ENCODE measurements around the gene TSPAN31. TPM values are rescaled to one million over a fixed set of nuclear protein-coding genes. Genes with fewer than 3 reads are reported as not detected.

The TSPAN31 gene
- total RNA-seq, 4 donors from 2014 or later: 38.2 to 103 (median 51.0) TPM

GRCh38 chr12:57752668-57753000 is 7.8 kb downstream of the TSPAN31 start:
- no peak for DNase-seq
- H3K27ac ChIP-seq: peak overlapping the region in 1 of 2 donors; percentile 48
- no peak for TF ChIP-seq POLR2A (IDR thresholded peaks at IDR 0.05)
- peak in 1 of 4 experiments; percentile 12 for TF ChIP-seq CTCF (IDR thresholded peaks at IDR 0.05)
- intact Hi-C loops (cut with DNase I; ENCODE audit: low total_unique reads): no loop called here
- H3K4me1 ChIP-seq: peaks cover 0 to 19% of the 10 kb centered on the region in 2 donors
- H3K4me3 ChIP-seq: peak overlapping the region; percentile 21 to 92
- H3K36me3 ChIP-seq: no peaks in the 10 kb centered on the region
- H3K9me3 ChIP-seq: no peaks in the 10 kb centered on the region
- H3K27me3 ChIP-seq: no peaks in the 10 kb centered on the region

GRCh38 chr12:57753756-57754337 is 9.0 kb downstream of the TSPAN31 start:
- Histone ChIP-seq H3K4me1 (peaks cover 0 to 19% of the 10 kb centered on the region in 2 donors), H3K36me3 (no peaks in the 10 kb centered on the region), H3K9me3 (no peaks in the 10 kb centered on the region), H3K27me3 (no peaks in the 10 kb centered on the region), H3K4me3 (no peak overlapping the region), H3K27ac (no peak overlapping the region)
- no peak for TF ChIP-seq CTCF (IDR thresholded peaks at IDR 0.05)
- no peak for TF ChIP-seq POLR2A (IDR thresholded peaks at IDR 0.05)
- intact Hi-C loops (cut with DNase I; ENCODE audit: low total_unique reads): no loop called here
- DNase-seq: no peak

GRCh38 chr12:57754411-57755193 is 9.8 kb downstream of the TSPAN31 start, which contains the start of gene MARCHF9:
TSS of gene MARCHF9 (plus strand) at chr12:57755103. CDS start at chr12:57755529, 426 bp downstream.
- TF ChIP-seq CTCF (IDR thresholded peaks at IDR 0.05) (no peak), POLR2A (IDR thresholded peaks at IDR 0.05) (no peak)
- Histone ChIP-seq H3K9me3 (no peaks in the 10 kb centered on the region), H3K4me3 (peak within 1 kb of the TSS; percentile 40 to 80), H3K27ac (peak within 1 kb of the TSS in 1 of 2 donors; percentile 43), H3K36me3 (no peaks in the 10 kb centered on the region), H3K4me1 (peaks cover 0 to 19% of the 10 kb centered on the region in 2 donors), H3K27me3 (no peaks in the 10 kb centered on the region)
- peak in 1 of 2 donors; percentile 45 for DNase-seq
- intact Hi-C loops (cut with DNase I; ENCODE audit: low total_unique reads): no loop called here

- peak overlapping the region in 1 of 2 donors; percentile 43 for H3K27ac ChIP-seq
- intact Hi-C loops (cut with DNase I; ENCODE audit: low total_unique reads): no loop called here
- H3K9me3 ChIP-seq: no peaks in the 10 kb centered on the region
- no peaks in the 10 kb centered on the region for H3K36me3 ChIP-seq
- peaks cover 0 to 19% of the 10 kb centered on the region in 2 donors for H3K4me1 ChIP-seq
- DNase-seq: no peak
- no peak for TF ChIP-seq POLR2A (IDR thresholded peaks at IDR 0.05)
- TF ChIP-seq CTCF (IDR thresholded peaks at IDR 0.05): no peak
- H3K27me3 ChIP-seq: no peaks in the 10 kb centered on the region
- H3K4me3 ChIP-seq: peak overlapping the region; percentile 40 to 80
These were observed 10.3 kb downstream of the TSPAN31 start for GRCh38 chr12:57755194-57755453.

Measured in uterus (tissue), 4 donors.